ENCODE measurements around the gene HLA-DQB2.

Gene HLA-DQB2

GRCh38 chr6:32716396-32716795, 46.9 kb downstream of the HLA-DQB2 start:
- no peak overlapping the region for H3K4me3 ChIP-seq (ENCODE audit: low read depth, low read length)
- TF ChIP-seq CTCF (IDR thresholded peaks at IDR 0.05; ENCODE audit: control insufficient read depth, extremely low read depth, insufficient read depth) = no peak
- DNase-seq (ENCODE audit: low read depth) = no peak

GRCh38 chr6:32713241-32713640, 50.1 kb downstream of the HLA-DQB2 start:
- TF ChIP-seq CTCF (IDR thresholded peaks at IDR 0.05; ENCODE audit: control insufficient read depth, extremely low read depth, insufficient read depth) = no peak
- no peak overlapping the region for H3K4me3 ChIP-seq (ENCODE audit: low read depth, low read length)
- DNase-seq (ENCODE audit: low read depth) = no peak

DNA sequence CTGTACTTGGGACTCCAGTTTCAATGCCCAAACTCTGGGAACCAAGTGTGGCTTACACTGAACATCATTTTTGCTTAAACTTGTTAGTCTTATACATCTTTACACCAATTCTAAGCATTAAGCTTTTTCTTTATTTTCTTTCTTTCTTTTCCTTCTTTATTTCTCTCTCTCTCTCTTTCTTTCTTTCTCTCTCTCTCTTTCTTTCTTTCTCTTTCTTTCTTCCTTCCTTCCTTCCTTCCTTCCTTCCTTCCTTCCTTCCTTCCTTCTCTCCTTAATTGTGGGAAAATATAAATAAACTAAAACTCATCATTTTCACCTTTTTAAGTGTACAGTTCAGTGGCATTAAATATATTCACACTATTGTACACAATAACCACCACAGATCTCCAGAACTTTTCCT, 53.7 kb downstream of the HLA-DQB2 start:
- no peak for DNase-seq (ENCODE audit: low read depth)
- H3K4me3 ChIP-seq (ENCODE audit: low read depth, low read length) = no peak overlapping the region
- no peak for TF ChIP-seq CTCF (IDR thresholded peaks at IDR 0.05; ENCODE audit: control insufficient read depth, extremely low read depth, insufficient read depth)

Measured in LNCaP clone FGC (cell line).